Endodermal cell (in vitro differentiated cells): Measurements from ENCODE around the gene ZAR1L. TPM values are rescaled to one million over a fixed set of nuclear protein-coding genes. Genes with fewer than 3 reads are reported as not detected.

ENCODE experiments used
- DNase-seq: peaks from one replicate; pipeline ENCODE4 v3.0.0-alpha.2; 2017
- H3K27ac ChIP-seq: 2 replicates; pipeline ENCODE4 v1.5.1; 2013; ENCODE audit warnings: mild to moderate bottlenecking, low read depth, low read length, moderate library complexity
- H3K27me3 ChIP-seq: 2 replicates; pipeline ENCODE4 v1.6.1; 2013; ENCODE audit warnings: mild to moderate bottlenecking, low read length, moderate library complexity; ENCODE audit not compliant: insufficient read depth, control insufficient read depth, poor library complexity, severe bottlenecking
- H3K36me3 ChIP-seq: 2 replicates; pipeline ENCODE4 v1.7.0; 2013; ENCODE audit warnings: mild to moderate bottlenecking, low read length, moderate library complexity; ENCODE audit not compliant: control insufficient read depth, insufficient read depth
- H3K4me1 ChIP-seq: one replicate; pipeline ENCODE4 v1.7.0; 2013; ENCODE audit warnings: low read length; ENCODE audit not compliant: control insufficient read depth, insufficient read depth
- H3K4me3 ChIP-seq: 2 replicates; pipeline ENCODE4 v1.5.1; 2013; ENCODE audit warnings: mild to moderate bottlenecking, low read length, moderate library complexity
- H3K9ac ChIP-seq: 2 replicates; pipeline ENCODE4 v1.6.1; 2013; ENCODE audit warnings: mild to moderate bottlenecking, low read length, moderate library complexity; ENCODE audit not compliant: poor library complexity, severe bottlenecking; ENCODE audit errors: extremely low read depth
- H3K9me3 ChIP-seq: 2 replicates; pipeline ENCODE4 v1.6.1; 2013; ENCODE audit warnings: mild to moderate bottlenecking, low read length, moderate library complexity; ENCODE audit not compliant: control insufficient read depth
- H3K27ac Mint-ChIP-seq: 2 replicates; pipeline ENCODE4 v1.8.0; 2020; ENCODE audit warnings: mixed read lengths
- H3K27me3 Mint-ChIP-seq: 2 replicates; pipeline ENCODE4 v1.8.0; 2021; ENCODE audit warnings: mild to moderate bottlenecking, mixed read lengths; ENCODE audit not compliant: insufficient read depth
- H3K36me3 Mint-ChIP-seq: 2 replicates; pipeline ENCODE4 v1.8.0; 2020; ENCODE audit warnings: low read depth, mixed read lengths
- H3K4me1 Mint-ChIP-seq: 2 replicates; pipeline ENCODE4 v1.8.0; 2020; ENCODE audit warnings: mixed read lengths
- H3K4me3 Mint-ChIP-seq: 2 replicates; pipeline ENCODE4 v1.8.0; 2020; ENCODE audit warnings: mild to moderate bottlenecking, moderate library complexity, mixed read lengths
- H3K9me3 Mint-ChIP-seq: 2 replicates; pipeline ENCODE4 v1.8.0; 2020; ENCODE audit warnings: mild to moderate bottlenecking, mixed read lengths
- CTCF ChIP-seq: fragments of 200-600 bp; sonication (generic); conservative IDR thresholded peaks from 2 replicates; pipeline ENCODE4 v1.5.0; 2021; ENCODE audit warnings: antibody characterized with exemption, mild to moderate bottlenecking
- WGBS, 2 experiments: methylation state at CpG; one replicate each; pipeline versions ENCODE4 v1.1.5 to v1.1.7; 2013; ENCODE audit warnings: missing lambda C conversion rate in 2 of 2, mixed read lengths in 1 of 2; ENCODE audit not compliant: insufficient coverage in 1 of 2, insufficient read length in 1 of 2; 5-methylcytosine and 5-hydroxymethylcytosine counted together
- total RNA-seq, 2 donors: library from RNA; stranded (reverse); fragmentation: NEBNext Ultra II Directional in 1 of 2; extraction: Animal tissue kit (Norgen Biotek cat#: 25700) in 1 of 2; gene quantifications; 2 replicates in 1 of 2; 3 replicates in 1 of 2; pipeline ENCODE4 v1.2.1, GENCODE V29; 2021

The ZAR1L gene
- total RNA-seq, 2 donors from 2014 or later, result 0.24 to 0.31 TPM

- Mint-ChIP-seq H3K9me3 (no peaks in the 10 kb centered on the region), H3K27me3 (no peaks in the 10 kb centered on the region), H3K27ac (no peak overlapping the region), H3K36me3 (peaks cover 1% of the 10 kb centered on the region), H3K4me3 (no peak overlapping the region), H3K4me1 (no peaks in the 10 kb centered on the region)
- DNase-seq, result no peak
- H3K4me1 ChIP-seq, result no peaks in the 10 kb centered on the region
- no peaks in the 10 kb centered on the region for H3K9me3 ChIP-seq
- no peak for TF ChIP-seq CTCF
- H3K27me3 ChIP-seq, result no peaks in the 10 kb centered on the region
- H3K27ac ChIP-seq, result no peak overlapping the region
- 93 to 97% methylated on average over 6 to 10 of the region's 10 CpGs for WGBS, 2 experiments
- H3K4me3 ChIP-seq, result no peak overlapping the region
- H3K36me3 ChIP-seq, result no peaks in the 10 kb centered on the region
- H3K9ac ChIP-seq, result no peak overlapping the region
Observed at GRCh38 chr13:32254916-32255723, 60.0 kb downstream of the ZAR1L start.

- Mint-ChIP-seq H3K27ac (no peak overlapping the region), H3K36me3 (peaks cover 4% of the 10 kb centered on the region), H3K4me3 (no peak overlapping the region), H3K4me1 (no peaks in the 10 kb centered on the region), H3K9me3 (no peaks in the 10 kb centered on the region), H3K27me3 (no peaks in the 10 kb centered on the region)
- Histone ChIP-seq H3K4me3 (no peak overlapping the region), H3K27me3 (no peaks in the 10 kb centered on the region), H3K9me3 (no peaks in the 10 kb centered on the region), H3K27ac (no peak overlapping the region), H3K4me1 (no peaks in the 10 kb centered on the region), H3K9ac (no peak overlapping the region), H3K36me3 (no peaks in the 10 kb centered on the region)
- DNase-seq, result no peak
- 92 to 98% methylated on average over 2 to 3 of the region's 3 CpGs for WGBS, 2 experiments
- TF ChIP-seq CTCF, result no peak
Observed at GRCh38 chr13:32254416-32254815, 60.7 kb downstream of the ZAR1L start.

GRCh38 chr13:32253911-32254399 lies 61.2 kb downstream of the ZAR1L start:
- H3K4me1 Mint-ChIP-seq, result no peaks in the 10 kb centered on the region
- H3K4me3 Mint-ChIP-seq, result no peak overlapping the region
- Histone ChIP-seq H3K9me3 (no peaks in the 10 kb centered on the region), H3K36me3 (no peaks in the 10 kb centered on the region), H3K27me3 (no peaks in the 10 kb centered on the region), H3K9ac (no peak overlapping the region), H3K27ac (no peak overlapping the region), H3K4me3 (no peak overlapping the region), H3K4me1 (no peaks in the 10 kb centered on the region)
- peaks cover 4% of the 10 kb centered on the region for H3K36me3 Mint-ChIP-seq
- no peak for TF ChIP-seq CTCF
- H3K9me3 Mint-ChIP-seq, result no peaks in the 10 kb centered on the region
- 93 to 97% methylated on average over 8 to 14 of the region's 14 CpGs for WGBS, 2 experiments
- no peak overlapping the region for H3K27ac Mint-ChIP-seq
- DNase-seq, result no peak
- no peaks in the 10 kb centered on the region for H3K27me3 Mint-ChIP-seq

Other genes with a start within 250 kb of the ZAR1L start
- 10 to 100 TPM; 25.7 to 27.8 TPM for gene BRCA2, start 145 bp upstream of the ZAR1L start, total RNA-seq
- 10 to 100 TPM in 1 of 2 donors, 1 to 10 TPM in 1; 4.0 to 10.3 TPM for gene N4BP2L1, start 112.8 kb upstream of the ZAR1L start, total RNA-seq
- gene N4BP2L2, start 223.4 kb upstream of the ZAR1L start, total RNA-seq, result 10 to 100 TPM; 70.4 to 92.8 TPM